Hematopoietic multipotent progenitor cell (in vitro differentiated cells): ENCODE results near the gene WDR18. TPM values are rescaled to one million over a fixed set of nuclear protein-coding genes. Genes with fewer than 3 reads are reported as not detected.
"Not testable (repeated sequence)": the region's sequence is repeated elsewhere in the genome, so short reads cannot be mapped to it uniquely, and the experiment has no call there.

Source experiments
- DNase-seq, 3 donors: peaks; one replicate each; pipeline ENCODE4 v3.0.0-alpha.2; 2011 to 2015; ENCODE audit warnings: low read depth in 2 of 3, low spot score in 2 of 3
- total RNA-seq: library from RNA; depleted of rRNA; stranded (reverse); fragments of >200 nt; gene quantifications from one replicate; pipeline ENCODE4 v1.2.3, GENCODE V29; 2012

WDR18 gene
- total RNA-seq, 1 donor: 100 TPM

DNA sequence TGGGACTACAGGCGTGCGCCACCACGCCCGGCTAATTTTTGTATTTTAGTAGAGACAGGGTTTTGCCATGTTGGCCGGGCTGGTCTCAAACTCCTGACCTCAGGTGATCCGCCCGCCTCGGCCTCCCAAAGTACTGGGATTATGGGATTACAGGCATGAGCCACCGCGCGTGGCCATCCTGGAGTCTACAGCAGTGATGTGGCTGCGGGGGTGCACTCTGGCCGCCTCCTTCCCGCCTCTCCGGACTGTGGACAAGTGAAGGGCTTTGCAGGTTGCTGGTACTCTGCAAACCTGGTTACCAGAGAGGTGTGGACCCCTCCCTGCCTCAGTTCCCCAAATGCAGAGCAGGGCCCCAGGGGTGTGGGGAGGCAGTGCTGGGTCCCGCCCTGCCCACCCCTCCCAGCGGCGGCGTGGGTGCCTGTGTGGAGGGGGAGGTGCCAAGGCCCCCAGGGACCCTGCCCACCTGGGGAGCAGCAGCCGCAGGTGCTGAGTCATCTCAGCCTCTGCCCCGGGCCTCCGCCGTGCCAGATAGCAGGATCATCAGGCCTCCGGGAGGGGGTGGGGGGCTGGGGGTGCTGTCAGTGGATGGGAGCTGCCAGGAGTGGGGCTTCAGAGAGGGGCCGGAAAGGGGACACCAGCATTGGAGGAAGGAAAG is 35.2 kb upstream of the WDR18 start:
- DNase-seq: no peak

DNA sequence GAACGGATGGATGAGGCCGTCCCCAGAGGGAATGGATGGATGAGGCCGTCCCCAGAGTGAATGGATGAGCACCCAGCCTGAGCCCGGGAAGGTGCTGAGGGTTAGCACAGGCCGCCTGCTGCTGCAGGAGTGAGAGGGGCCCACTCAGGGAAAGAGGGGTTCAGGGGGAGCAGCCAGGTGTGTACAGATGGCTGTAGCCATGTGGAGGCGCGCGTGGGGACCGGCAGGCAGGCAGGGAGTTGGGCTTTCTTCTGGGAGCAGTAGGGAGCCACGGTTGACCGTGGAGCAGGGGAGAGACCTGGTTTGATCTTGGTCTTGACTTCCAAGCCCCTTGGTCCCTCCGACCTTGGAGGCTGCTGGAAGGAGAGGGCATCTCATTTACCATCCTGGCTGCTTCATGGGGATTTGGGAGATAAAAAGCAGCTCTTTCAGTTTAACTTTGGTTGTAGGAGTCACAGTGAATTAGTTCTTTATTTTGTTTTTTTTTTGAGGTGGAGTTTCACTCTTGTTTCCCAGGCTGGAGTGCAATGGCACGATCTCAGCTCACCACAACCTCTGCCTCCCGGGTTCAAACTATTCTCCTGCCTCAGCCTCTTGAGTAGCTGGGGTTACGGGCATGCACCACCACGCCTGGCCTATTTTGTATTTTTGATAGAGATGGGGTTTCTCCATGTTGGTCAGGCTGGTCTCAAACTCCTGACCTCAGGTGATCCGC is 33.6 kb upstream of the WDR18 start:
- DNase-seq: no peak

DNA sequence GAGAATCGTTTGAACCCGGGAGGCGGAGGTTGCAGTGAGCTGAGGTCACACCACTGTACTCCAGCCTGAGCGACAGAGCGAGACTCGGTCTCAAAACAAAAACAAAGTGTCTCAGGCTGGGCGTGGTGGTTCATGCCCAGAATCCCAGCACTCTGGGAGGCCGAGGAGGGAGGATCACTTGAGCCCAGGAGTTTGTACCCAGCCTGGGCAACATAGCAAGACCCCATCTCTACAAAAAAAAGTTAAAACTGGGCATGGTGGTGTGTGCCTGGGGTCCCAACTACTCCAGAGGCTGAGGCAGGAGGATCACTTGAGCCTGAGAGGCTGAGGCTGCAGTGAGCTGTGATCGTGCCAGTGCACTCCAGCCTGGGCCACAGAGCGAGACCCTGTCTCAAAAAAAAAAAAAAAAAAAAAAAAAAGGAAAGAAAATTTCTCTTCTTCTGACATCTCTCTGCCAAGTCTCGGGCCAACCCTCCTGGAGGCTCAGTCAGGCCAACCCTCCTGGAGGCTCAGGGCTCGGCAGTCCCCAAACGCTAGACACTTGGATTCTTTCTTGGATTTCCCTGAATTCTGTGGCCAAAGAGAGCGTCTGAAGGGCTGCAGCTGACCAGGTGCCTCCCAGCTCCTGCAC is 32.0 kb upstream of the WDR18 start:
- no peak for DNase-seq

DNA sequence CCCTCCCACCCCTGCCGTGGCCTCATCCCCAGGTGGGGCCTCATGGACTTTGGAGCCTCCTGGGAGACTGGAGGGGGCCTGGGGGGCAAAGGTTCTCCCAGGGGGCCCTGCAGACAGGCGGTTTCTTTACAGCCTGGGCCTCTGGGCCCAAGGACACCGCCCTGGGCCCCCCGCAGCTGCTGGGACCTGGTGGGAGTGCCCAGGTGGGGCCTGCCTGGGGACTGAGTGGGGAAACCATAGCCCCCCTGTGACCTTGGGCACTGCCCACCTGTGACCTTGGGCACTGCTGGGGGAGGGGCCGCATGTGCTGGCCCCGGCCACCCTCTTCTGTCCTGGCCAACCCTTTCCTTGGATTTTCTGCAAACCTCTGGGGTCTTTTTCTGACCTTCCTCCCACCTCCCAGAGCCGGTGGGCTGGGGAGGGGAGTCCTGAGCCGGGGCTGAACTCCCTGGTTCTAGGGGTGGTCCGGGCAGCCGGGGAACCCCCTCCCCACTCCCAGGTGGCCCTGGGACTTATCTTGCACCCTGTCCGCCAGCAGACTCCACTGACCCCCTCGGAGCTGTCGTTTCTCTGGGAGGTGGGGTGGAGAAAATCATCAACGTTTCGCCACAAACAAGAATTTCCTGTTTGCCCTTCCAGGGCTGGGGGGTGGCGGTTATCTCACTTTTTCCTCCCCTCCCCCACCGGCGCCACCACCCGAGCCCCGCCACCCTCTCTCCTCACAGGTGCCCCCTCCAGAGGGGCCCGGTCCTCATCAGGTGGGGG is 31.3 kb upstream of the WDR18 start:
- DNase-seq: no peak

DNA sequence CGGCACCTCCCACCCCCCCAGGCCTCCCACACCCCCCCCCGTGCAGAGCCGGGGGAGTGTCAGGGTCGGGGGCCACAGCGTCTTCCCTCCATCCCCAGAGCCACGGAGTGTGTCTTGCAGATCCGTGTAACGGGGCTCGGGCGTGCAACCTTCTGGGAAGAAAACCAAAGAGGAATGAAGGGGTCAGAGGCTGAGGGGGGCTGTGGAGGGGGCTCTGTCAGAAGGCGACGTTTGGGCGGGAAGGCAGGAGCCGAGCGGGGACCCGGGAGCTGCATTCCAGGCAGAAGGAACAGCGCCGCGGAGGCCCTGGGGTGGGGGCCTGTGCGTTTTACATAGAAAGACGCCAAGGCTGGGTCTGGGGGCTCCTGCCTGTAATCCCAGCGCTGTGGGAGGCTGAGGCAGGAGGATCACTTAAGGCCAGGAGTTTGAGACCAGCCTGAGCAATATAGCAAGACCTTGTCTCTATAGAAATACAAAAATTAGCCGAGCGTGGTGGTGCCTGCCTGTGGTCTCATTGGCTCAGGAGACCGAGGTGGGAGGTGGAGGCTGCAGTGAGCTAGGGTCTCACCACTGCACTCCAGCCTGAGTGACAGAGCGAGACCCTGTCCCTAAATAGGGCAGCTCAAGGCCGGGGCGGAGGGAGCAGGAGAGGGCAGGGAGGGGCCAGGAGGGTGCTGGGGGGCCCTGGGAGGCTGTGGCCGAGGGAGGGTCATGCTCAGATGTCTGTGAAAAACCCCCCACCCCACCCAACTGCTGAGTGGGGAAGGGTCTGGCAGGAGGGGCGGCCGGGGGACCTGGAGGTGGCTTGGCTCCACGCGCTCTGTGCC is 30.5 kb upstream of the WDR18 start:
- DNase-seq: no peak

DNA sequence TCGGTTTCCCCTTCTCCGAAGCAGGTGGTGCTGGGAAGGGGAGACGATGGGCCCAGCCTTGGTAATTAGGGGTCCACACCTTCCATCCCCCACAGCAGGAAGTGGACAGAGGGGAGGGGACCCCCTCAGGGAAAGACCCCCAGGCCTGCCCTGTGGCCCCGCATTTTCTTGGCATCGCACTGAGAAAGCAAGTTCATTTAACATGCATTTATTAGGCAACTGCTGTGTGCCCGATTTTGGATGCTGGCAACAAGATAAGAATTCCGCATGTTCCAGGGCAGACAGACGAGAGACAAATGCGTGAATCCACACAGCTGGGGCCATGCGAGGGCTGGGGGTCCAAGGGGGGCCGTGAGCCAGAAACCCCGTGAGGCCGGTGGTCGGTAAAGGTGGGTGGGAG is 29.9 kb upstream of the WDR18 start:
- DNase-seq: no peak

DNA sequence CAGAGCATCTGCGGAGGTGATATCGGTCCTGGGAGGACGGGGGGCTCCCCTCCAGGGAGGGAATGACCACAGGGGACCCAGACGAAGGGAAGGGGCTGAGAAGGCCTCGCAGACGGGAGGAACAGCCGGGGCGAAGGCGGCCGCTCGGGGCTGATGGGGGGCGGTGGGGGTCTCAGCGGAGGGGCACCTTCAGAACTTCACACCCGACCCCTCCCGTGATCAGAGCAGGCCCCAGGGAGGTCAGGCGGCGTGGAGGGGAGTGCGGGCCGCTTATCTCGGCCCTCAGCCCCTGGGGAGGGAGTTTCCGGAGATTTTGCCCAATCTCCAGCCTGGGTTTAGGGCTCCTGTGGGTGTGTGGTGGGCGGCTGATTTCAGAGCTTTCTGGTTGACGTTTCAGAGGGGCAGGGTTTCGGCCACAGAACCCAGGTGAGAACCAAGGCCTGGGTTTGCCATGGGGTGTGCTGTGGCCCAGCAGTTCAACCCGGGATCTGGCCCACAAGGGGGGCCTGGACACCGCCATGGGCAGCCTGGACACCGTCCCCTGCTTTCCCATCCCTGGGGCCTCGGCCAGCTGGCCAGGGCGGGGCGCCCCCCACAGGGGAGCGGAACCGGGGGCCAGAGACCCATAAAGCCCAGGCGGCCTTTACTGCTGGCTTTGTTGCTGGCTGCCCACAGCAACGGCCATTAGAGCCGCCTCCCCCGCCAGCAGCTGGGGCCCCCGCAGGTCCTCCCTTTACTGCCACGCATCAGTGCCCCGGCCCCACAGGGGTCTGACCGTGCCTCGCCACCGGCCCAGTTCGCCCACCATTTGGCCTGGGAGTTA is 29.3 kb upstream of the WDR18 start:
- DNase-seq: no peak

DNA sequence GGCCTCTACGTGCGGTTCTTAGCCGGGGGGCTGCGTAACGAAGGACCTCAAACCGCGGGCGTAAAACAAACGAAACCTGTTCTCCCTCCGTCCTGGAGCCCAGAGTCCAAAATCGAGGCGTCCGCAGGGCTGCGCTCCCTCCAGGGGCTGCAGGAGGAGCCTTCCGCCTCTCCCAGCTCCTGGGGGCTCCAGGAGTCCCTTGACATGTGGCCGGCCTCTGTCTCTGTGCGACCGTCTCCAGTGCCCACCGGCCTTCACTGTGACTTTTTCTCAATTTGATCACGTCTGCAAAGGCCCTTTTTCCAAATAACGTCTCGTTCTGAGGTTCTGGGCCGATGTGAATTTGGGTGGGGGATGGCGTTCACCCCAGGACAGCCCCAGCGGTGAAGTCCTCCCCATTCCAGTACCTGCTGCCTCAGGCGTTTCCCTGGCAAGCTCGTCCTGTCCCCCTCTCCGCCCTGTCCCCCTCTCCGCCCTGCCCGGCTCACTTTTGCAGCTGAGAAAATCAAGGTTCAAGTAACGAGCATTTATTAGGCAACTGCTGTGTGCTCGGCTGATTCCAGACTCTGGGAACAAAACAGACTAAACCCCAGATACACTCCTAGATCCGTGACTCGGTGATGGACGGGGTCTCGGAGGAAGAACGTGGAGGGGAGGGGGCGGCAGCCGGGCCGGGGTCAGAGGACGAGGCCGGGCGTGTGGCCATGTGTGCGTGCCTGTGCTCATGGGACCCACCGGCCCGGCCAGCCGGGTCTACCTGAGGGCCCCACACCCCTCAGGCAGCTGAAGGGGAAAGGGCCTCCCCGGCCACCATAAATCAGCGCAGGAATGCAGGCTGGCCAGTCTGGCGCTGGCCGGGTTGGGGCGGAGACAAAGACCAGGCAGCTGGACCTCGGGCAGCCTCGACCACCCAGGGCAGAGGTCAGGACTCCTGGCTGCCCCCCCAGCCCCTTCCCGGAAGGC is 28.1 kb upstream of the WDR18 start:
- no peak for DNase-seq

DNA sequence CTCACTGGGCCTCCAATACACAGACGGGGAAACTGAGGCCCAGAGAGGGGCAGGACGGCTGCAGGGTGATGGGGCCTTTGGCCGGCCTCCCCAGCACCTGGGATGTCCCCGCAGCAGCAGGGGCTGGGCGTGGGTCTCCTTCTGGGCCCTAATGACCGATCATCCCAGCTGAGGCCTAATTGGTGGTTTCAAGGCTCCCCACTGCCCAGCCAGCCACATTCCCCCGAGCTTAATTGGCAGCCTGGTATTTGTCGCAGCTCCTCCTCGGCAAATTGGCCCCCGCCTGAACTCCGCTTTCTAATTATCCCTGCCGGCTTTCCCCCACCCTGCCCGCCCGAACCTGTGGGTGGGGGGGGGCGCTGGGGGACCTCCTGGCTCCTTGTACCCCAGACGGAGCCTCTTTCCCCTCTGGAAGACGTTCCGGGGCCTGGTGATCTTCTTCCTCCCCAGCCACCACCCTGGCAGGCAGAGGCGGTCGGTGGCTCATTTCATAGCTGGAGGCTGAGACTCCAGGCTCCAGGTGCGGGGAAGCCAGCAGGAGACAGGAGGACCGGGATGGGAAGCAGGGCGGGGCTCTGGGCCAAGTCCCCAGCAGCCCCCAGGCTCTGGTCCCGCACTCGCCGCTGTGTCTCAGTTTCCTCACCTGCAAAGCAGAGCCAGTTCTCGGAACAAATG is 27.2 kb upstream of the WDR18 start:
- DNase-seq: no peak

DNA sequence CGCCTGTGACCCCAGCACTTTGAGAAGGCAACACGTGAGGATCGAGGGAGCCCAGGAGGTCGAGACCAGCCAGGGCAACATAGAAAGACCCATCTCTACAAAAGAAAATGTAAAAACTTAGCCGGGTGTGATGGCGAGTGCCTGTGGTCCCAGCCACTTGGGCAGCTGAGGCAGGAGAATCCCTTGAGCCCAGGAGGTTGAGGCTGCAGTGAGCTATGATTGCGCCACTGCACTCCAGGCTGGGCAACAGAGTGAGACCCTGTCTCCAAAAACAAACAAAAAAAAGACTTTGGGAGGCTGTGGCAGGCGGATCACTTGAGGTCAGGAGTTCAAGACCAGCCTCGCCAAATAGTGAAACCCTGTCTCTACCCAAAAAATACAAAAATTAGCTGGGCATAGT is 26.6 kb upstream of the WDR18 start:
- DNase-seq: not testable (repeated sequence)

DNA sequence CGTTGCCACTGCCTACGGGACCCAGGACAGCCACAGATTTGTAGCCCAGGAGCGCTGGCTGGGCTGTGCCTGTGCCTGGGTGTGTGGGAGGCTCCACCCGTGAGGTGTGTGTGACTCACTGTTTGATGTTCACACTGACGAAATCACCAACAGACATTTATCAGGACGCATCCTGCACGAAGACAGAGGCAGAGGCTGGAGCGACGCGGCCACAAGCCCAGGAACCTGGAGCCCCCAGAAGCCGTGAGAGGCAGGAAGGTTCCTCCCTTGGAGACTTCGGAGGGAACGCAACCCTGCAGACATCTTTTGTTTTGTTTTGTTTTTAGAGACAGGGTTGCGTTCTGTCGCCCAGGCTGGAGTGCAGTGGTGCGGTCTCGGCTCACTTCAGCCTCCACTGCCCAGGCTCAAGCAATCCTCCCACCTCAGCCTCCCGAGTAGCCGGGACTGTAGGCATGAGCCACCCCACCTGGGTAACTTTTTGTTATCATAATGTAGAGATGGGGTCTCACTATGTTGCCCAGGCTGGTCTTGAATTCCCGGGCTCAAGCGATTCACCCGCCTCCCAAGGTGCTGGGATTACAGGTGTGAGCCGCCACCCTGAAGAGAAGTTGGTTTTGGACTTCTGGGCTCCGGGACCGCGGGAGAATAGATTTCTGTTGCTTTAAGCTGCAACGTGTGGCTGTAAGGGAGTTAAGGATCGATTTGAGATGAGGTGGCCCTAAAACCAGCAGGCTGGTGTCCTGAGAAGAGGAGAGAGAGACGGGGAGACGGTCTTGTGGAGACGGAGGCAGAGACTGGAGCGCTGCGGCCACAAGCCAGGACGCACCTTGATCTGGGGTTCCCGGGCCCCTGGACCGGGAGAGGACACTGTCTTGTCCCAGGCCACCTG is 24.9 kb upstream of the WDR18 start:
- DNase-seq: no peak

DNA sequence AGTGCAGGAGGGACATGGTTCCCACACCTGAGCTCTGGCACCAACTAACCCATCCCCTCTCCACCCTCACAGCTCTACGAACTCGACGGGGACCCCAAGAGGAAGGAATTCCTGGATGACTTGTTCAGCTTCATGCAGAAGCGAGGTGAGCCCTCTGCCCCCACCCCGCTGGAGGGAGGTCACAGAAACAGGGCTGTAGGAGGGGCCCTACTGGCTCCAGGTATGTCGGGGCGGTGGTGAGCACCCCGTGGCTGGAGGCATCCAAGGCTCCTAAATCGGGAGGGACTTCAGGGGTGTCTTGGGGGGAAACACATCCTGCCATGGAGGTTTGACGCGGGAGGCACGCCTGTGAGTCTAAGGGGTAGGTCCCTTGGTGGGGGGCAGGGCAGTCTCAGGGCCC is 24.1 kb upstream of the WDR18 start:
- no peak for DNase-seq

DNA sequence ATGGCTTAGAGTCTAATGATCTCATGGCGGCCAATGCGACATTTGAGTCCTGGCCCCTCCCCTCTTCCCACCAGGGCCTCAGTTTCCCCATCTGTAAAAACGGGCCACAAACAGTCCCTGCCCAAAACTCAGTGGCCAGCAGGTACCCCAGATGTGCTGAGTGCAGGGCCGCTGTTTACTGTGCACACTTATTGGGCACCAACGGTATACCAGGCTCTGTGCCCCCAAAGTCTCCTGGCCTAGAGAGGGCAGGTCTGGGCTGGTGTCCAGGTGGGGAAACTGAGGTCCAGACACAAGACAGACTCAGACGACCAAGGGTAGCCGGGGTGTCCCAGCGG is 23.6 kb upstream of the WDR18 start:
- no peak for DNase-seq

DNA sequence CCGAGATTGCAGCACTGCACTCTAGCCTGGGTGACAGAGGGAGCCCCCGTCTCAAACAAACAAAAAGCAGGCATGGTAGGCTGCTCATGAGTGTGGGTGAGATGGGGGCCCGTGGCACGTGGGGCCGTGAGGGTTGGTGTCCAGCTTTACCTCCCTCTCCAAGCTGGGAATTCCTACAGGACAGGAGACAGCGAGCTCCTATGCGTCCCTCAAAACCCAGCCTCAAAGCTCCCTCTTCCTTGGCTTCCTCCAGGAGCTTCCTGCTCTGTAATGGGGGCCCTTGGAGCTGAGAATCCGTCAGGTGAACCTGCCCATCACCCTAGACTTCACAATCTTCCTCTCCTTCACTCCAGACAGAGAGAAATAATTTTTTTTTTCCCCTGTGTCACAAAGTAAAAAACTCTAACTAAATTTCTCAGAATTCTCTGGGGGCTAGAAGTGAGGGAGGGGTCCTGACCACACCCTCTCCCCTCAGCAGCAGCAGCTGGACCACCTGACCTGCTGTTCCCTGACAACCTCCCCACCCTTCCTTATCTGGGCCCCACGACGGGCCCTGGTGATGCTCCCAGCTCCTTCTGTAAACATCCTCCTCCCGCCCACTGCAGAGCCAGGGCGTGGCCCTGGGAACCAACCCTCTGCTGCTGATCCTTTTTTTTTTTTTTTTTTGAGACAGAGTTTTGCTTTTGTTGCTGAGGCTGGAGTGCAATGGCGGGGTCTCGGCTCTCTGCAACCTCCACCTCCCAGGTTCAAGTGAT is 22.1 kb upstream of the WDR18 start:
- no peak for DNase-seq

DNA sequence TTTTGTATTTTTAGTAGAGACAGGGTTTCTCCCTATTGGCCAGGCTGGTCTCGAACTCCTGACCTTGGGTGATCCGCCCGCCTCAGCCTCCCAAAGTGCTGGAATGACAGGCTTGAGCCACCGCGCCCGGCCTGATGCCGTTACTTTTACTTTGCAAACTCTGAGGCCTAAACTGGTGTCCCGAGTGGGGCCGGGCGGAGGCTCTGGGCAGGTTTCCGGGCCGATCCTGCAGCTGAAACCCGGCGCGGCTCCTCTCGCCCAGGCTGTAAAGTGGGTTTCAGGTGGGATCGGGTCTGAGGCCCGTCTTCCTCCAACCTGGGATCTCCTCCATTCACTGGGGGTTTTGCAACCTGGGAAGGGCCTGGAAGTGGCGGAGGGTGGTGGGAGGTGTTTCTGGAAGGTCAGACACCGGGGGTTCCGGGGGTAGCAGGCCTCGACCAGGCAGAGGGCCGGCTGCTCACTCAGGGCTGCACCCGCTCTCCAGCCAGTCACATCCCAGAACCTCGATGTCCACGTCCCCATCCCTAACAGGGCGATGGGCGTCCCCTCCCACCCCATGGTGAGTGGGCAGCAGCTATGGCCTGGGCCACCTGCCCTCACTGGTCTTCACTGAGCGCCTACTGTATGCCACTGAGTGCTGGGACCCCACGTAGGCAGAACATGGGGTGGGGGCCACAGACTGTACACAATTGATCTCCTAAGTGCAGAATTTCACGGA is 21.3 kb upstream of the WDR18 start:
- DNase-seq: no peak

DNA sequence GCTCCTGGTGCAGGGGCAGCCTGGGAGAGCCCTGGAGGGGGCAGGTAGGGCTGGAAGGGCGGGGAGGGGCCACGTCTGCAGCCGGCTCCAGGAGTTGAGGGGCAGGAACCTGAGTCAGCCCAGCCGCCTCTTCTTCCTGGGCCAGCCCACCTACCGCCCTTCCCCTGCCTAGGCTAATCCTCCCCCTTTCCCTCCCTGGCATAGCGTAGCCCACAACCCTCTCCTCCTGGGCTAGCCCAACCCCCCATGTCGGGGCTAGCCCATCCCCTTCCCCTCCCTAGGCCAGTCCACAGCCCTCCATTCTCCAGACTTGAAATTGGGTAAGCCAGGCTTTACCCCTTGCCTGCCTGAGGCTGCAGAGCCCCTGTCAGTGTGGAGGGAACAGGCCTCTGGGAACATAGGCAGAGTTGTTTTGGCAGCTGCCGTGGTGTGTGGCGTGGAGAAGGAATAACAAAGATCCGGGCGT is 20.6 kb upstream of the WDR18 start:
- DNase-seq: no peak
